Ishikawa (cell line): ENCODE data around the gene ATF5.

Source experiments
- CEBPB ChIP-seq: IDR thresholded peaks from 2 replicates; pipeline ENCODE4 v1.6.1; 2012
- NFIC ChIP-seq: IDR thresholded peaks from 2 replicates; pipeline ENCODE4 v1.6.1; 2012
- TAF1 ChIP-seq: IDR thresholded peaks from 2 replicates; pipeline ENCODE4 v1.6.1; 2012; ENCODE audit warnings: low read depth, mild to moderate bottlenecking

DNA sequence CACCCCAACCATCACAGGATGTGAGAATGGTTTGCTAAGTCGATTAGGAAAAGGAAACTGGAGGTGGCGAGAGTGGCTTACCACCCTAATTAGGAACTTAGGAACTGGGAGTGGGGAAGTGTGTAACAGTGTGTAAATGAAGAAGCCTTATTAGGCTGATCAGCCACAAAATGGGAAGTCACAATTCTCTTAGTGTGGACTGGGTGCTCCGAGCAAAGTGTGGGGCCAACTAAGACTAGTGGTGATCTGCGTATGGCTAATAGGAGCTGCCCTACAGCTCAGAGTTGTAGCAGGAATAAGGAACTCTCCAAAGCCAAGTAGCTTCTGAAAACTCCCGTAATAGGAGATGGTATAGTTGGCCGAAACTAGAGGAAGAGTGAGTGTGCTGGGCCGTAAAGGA, 24.4 kb downstream of the ATF5 start:
- TF ChIP-seq TAF1: no peak
- no peak for TF ChIP-seq NFIC
- TF ChIP-seq CEBPB: no peak
